GM19328 (cell line): ENCODE data around the gene CLEC4D.
"Not testable (repeated sequence)": the region's sequence is repeated elsewhere in the genome, so short reads cannot be mapped to it uniquely, and the experiment has no call there.

ENCODE experiments used
- ATAC-seq: cut with Tn5 transposase; IDR thresholded peaks from one replicate; pipeline ENCODE4 v1.9.1; 2021; ENCODE audit warnings: mild to moderate bottlenecking, moderate library complexity; ENCODE audit not compliant: unreplicated experiment

The CLEC4D gene

GRCh38 chr12:8513256-8513655, at the start of gene CLEC4D:
TSS of gene CLEC4D (plus strand) at chr12:8513503. CDS start at chr12:8513733, 230 bp downstream.
- ATAC-seq: no peak

- ATAC-seq: no peak
Measured at GRCh38 chr12:8465301-8465996, 47.9 kb upstream of the CLEC4D start.

GRCh38 chr12:8466241-8466640, 47.1 kb upstream of the CLEC4D start:
- ATAC-seq: no peak

GRCh38 chr12:8471090-8471489, 42.2 kb upstream of the CLEC4D start:
- ATAC-seq: no peak

- ATAC-seq: no peak
Measured at GRCh38 chr12:8475508-8476203, 37.6 kb upstream of the CLEC4D start.

GRCh38 chr12:8482571-8483061, 30.7 kb upstream of the CLEC4D start:
- ATAC-seq: no peak

GRCh38 chr12:8483079-8483478, 30.2 kb upstream of the CLEC4D start:
- ATAC-seq: no peak

- ATAC-seq: no peak
Measured at GRCh38 chr12:8491646-8492530, 21.4 kb upstream of the CLEC4D start.

GRCh38 chr12:8493084-8493483, 20.2 kb upstream of the CLEC4D start:
- peak; percentile 96 for ATAC-seq

GRCh38 chr12:8495671-8496070, 17.6 kb upstream of the CLEC4D start:
- not testable (repeated sequence) for ATAC-seq

GRCh38 chr12:8496074-8496473, 17.2 kb upstream of the CLEC4D start:
- ATAC-seq: not testable (repeated sequence)

GRCh38 chr12:8499616-8500015, 13.7 kb upstream of the CLEC4D start:
- ATAC-seq: no peak

GRCh38 chr12:8501720-8502119, 11.6 kb upstream of the CLEC4D start:
- ATAC-seq: no peak

GRCh38 chr12:8504351-8504750, 9.0 kb upstream of the CLEC4D start:
- no peak for ATAC-seq

- no peak for ATAC-seq
Measured at GRCh38 chr12:8507596-8507995, 5.7 kb upstream of the CLEC4D start.

GRCh38 chr12:8508223-8508622, 5.1 kb upstream of the CLEC4D start:
- ATAC-seq: no peak

- ATAC-seq: no peak
Measured at GRCh38 chr12:8508910-8509841, 4.1 kb upstream of the CLEC4D start.

GRCh38 chr12:8517971-8518370, 4.7 kb downstream of the CLEC4D start:
- ATAC-seq: no peak

GRCh38 chr12:8519171-8519570, 5.9 kb downstream of the CLEC4D start:
- ATAC-seq: no peak
